GM19468 (cell line): ENCODE results near the gene SND1.

Source experiments
- ATAC-seq: cut with Tn5 transposase; IDR thresholded peaks from one replicate; pipeline ENCODE4 v1.9.1; 2021; ENCODE audit warnings: mild to moderate bottlenecking, moderate library complexity, moderate number of reproducible peaks; ENCODE audit not compliant: unreplicated experiment; ENCODE audit errors: extremely low read depth

Gene SND1

GRCh38 chr7:127794136-127794535 is 142.1 kb downstream of the SND1 start:
- no peak for ATAC-seq

GRCh38 chr7:127794551-127794950 is 142.6 kb downstream of the SND1 start:
- ATAC-seq, result no peak

- no peak for ATAC-seq
Observed at GRCh38 chr7:127798023-127798422, 146.0 kb downstream of the SND1 start.

GRCh38 chr7:127798769-127799372 is 146.9 kb downstream of the SND1 start:
- no peak for ATAC-seq

GRCh38 chr7:127799535-127800305 is 147.7 kb downstream of the SND1 start:
- no peak for ATAC-seq

GRCh38 chr7:127802845-127803244 is 150.9 kb downstream of the SND1 start:
- no peak for ATAC-seq

GRCh38 chr7:127803626-127804025 is 151.6 kb downstream of the SND1 start:
- no peak for ATAC-seq

- no peak for ATAC-seq
Observed at GRCh38 chr7:127807340-127807739, 155.3 kb downstream of the SND1 start.

GRCh38 chr7:127807829-127808228 is 155.8 kb downstream of the SND1 start:
- no peak for ATAC-seq

GRCh38 chr7:127809261-127809702 is 157.3 kb downstream of the SND1 start:
- ATAC-seq, result no peak

- ATAC-seq, result no peak
Observed at GRCh38 chr7:127810113-127810512, 158.1 kb downstream of the SND1 start.

GRCh38 chr7:127810696-127811660 is 159.0 kb downstream of the SND1 start:
- no peak for ATAC-seq

GRCh38 chr7:127812540-127812939 is 160.5 kb downstream of the SND1 start:
- ATAC-seq, result no peak

GRCh38 chr7:127813991-127814541 is 162.1 kb downstream of the SND1 start:
- no peak for ATAC-seq

GRCh38 chr7:127815631-127816145 is 163.7 kb downstream of the SND1 start:
- ATAC-seq, result no peak

- no peak for ATAC-seq
Observed at GRCh38 chr7:127816354-127817190, 164.6 kb downstream of the SND1 start.

GRCh38 chr7:127817466-127817865 is 165.5 kb downstream of the SND1 start:
- no peak for ATAC-seq

- ATAC-seq, result no peak
Observed at GRCh38 chr7:127818306-127818705, 166.3 kb downstream of the SND1 start.

- peak; percentile 26 for ATAC-seq
Observed at GRCh38 chr7:127819975-127820731, 168.2 kb downstream of the SND1 start.
